IMR-90 (cell line): ENCODE data around the gene ATF4. TPM values are rescaled to one million over a fixed set of nuclear protein-coding genes. Genes with fewer than 3 reads are reported as not detected.

ENCODE experiments used
- ATAC-seq: fragments of 200-7000 bp; cut with Tn5 transposase; 2 replicates; pipeline ENCODE4 v1.9.1; 2020; ENCODE audit warnings: low read depth, mild to moderate bottlenecking, moderate library complexity
- BruUV-seq: library from RNA; stranded (reverse); fragments of 400-500 nt; replicated peaks from 2 replicates; lab custom pipeline; 2021; lab: Mats Ljungman, UMichigan
- CTCF ChIA-PET: fragments of 300-600 bp; formaldehyde crosslinking; extraction: SDS; loops from one replicate; lab custom pipeline; 2021; ENCODE audit warnings: antibody characterized with exemption; lab: Yijun Ruan, JAX
- POLR2A ChIA-PET: fragments of 300-600 bp; sonication (Branson Sonifier 250); formaldehyde crosslinking; loops from one replicate; lab custom pipeline; 2022; ENCODE audit warnings: antibody characterized with exemption; ENCODE audit not compliant: unreplicated experiment; lab: Charles Lee
- DNase-seq: peaks from one replicate; pipeline ENCODE4 v3.0.0; 2013
- H2AFZ ChIP-seq: replicated peaks from 2 replicates; pipeline ENCODE3; 2013; ENCODE audit warnings: low read length, mild to moderate bottlenecking; ENCODE audit not compliant: poor library complexity
- H2AK5ac ChIP-seq: 2 replicates; pipeline ENCODE4 v1.6.1; 2013; ENCODE audit warnings: low read depth, low read length, inconsistent platforms
- H2AK9ac ChIP-seq: replicated peaks from 2 replicates; pipeline ENCODE3; 2013; ENCODE audit warnings: mild to moderate bottlenecking, low read depth, low read length, moderate library complexity; ENCODE audit not compliant: poor library complexity
- H2BK120ac ChIP-seq: 2 replicates; pipeline ENCODE4 v1.6.1; 2013; ENCODE audit warnings: low read depth, low read length, inconsistent platforms
- H2BK15ac ChIP-seq: 3 replicates; pipeline ENCODE4 v1.6.1; 2013; ENCODE audit warnings: low read depth, low read length, inconsistent platforms
- H2BK20ac ChIP-seq: 2 replicates; pipeline ENCODE4 v1.6.1; 2013; ENCODE audit warnings: low read depth, mild to moderate bottlenecking, inconsistent platforms, low read length, moderate library complexity
- H2BK5ac ChIP-seq: 2 replicates; pipeline ENCODE4 v1.6.1; 2013; ENCODE audit warnings: mild to moderate bottlenecking, low read depth, low read length, inconsistent platforms; ENCODE audit not compliant: poor library complexity, severe bottlenecking
- H3K14ac ChIP-seq: replicated peaks from 2 replicates; pipeline ENCODE4 v1.6.1; 2013; ENCODE audit warnings: low read depth, low read length, inconsistent platforms
- H3K18ac ChIP-seq: 2 replicates; pipeline ENCODE4 v1.6.1; 2013; ENCODE audit warnings: low read depth, low read length, control low read depth
- H3K23ac ChIP-seq: 2 replicates; pipeline ENCODE4 v1.6.1; 2013; ENCODE audit warnings: low read depth, low read length, inconsistent platforms
- H3K27ac ChIP-seq: 2 replicates; pipeline ENCODE4 v1.5.1; 2013; ENCODE audit warnings: mild to moderate bottlenecking, control low read depth, low read length; ENCODE audit not compliant: insufficient read depth
- H3K27me3 ChIP-seq: 2 replicates; pipeline ENCODE4 v1.6.1; 2013; ENCODE audit warnings: low read length; ENCODE audit not compliant: control insufficient read depth, insufficient read depth
- H3K36me3 ChIP-seq: 2 replicates; pipeline ENCODE4 v1.6.1; 2013; ENCODE audit warnings: low read length, mixed read lengths; ENCODE audit not compliant: control insufficient read depth, insufficient read depth
- H3K4ac ChIP-seq: 2 replicates; pipeline ENCODE4 v1.6.1; 2013; ENCODE audit warnings: low read depth, low read length, inconsistent platforms
- H3K4me1 ChIP-seq: 2 replicates; pipeline ENCODE4 v1.6.1; 2013; ENCODE audit warnings: low read length, mixed read lengths; ENCODE audit not compliant: control insufficient read depth, insufficient read depth
- H3K4me2 ChIP-seq: 2 replicates; pipeline ENCODE4 v1.6.1; 2013; ENCODE audit warnings: low read depth, mild to moderate bottlenecking, control low read depth, low read length, moderate library complexity
- H3K4me3 ChIP-seq: 2 replicates; pipeline ENCODE4 v1.5.1; 2013; ENCODE audit warnings: low read depth, mild to moderate bottlenecking, control low read depth, low read length, moderate library complexity; ENCODE audit not compliant: insufficient read depth
- H3K56ac ChIP-seq: 2 replicates; pipeline ENCODE4 v1.6.1; 2013; ENCODE audit warnings: low read length, inconsistent platforms; ENCODE audit not compliant: insufficient read depth; ENCODE audit errors: extremely low read depth
- H3K79me1 ChIP-seq, 2 experiments: 2 replicates each; pipeline ENCODE4 v1.6.1; 2013; ENCODE audit warnings: low read length in 2 of 2, inconsistent platforms in 1 of 2, low read depth in 1 of 2
- H3K9ac ChIP-seq: 2 replicates; pipeline ENCODE4 v1.6.1; 2013; ENCODE audit warnings: low read depth, low read length, control low read depth
- H3K9me1 ChIP-seq: 2 replicates; pipeline ENCODE4 v1.6.1; 2013; ENCODE audit warnings: low read length, inconsistent platforms; ENCODE audit not compliant: insufficient read depth
- H3K9me3 ChIP-seq: 2 replicates; pipeline ENCODE4 v1.6.1; 2013; ENCODE audit warnings: low read length; ENCODE audit not compliant: control insufficient read depth, insufficient read depth
- H4K20me1 ChIP-seq: 2 replicates; pipeline ENCODE4 v1.6.1; 2013; ENCODE audit warnings: low read length, inconsistent platforms; ENCODE audit not compliant: insufficient read depth
- H4K5ac ChIP-seq: 2 replicates; pipeline ENCODE4 v1.6.1; 2013; ENCODE audit warnings: mild to moderate bottlenecking, low read depth, low read length, control low read depth
- H4K8ac ChIP-seq, 2 experiments: 2 replicates each; pipeline ENCODE4 v1.6.1; 2013; ENCODE audit warnings: low read depth in 2 of 2, low read length in 2 of 2, control low read depth in 1 of 2, inconsistent platforms in 1 of 2
- H4K91ac ChIP-seq: 2 replicates; pipeline ENCODE4 v1.6.1; 2013; ENCODE audit warnings: low read depth, low read length, inconsistent platforms; ENCODE audit not compliant: insufficient read depth
- BHLHE40 ChIP-seq: fragments of 150-350 bp; IDR thresholded peaks from 2 replicates; pipeline ENCODE4 v1.6.1; 2016; ENCODE audit warnings: mild to moderate bottlenecking, low read depth, low read length
- MAFK ChIP-seq: IDR thresholded peaks from 2 replicates; pipeline ENCODE4 v1.6.1; 2012; ENCODE audit warnings: low read depth, low read length, improper control_type of control experiment
- MAZ ChIP-seq: IDR thresholded peaks from 2 replicates; pipeline ENCODE4 v1.6.1; 2012; ENCODE audit warnings: low read depth, mild to moderate bottlenecking, low read length, improper control_type of control experiment, moderate library complexity, borderline replicate concordance
- MXI1 ChIP-seq: IDR thresholded peaks from 2 replicates; pipeline ENCODE4 v1.6.1; 2012; ENCODE audit warnings: low read depth, mild to moderate bottlenecking, low read length, moderate library complexity, borderline replicate concordance
- NFE2L2 ChIP-seq: fragments of 150-350 bp; IDR thresholded peaks from 2 replicates; pipeline ENCODE4 v1.6.1; 2016; ENCODE audit warnings: low read depth, mild to moderate bottlenecking, low read length
- RAD21 ChIP-seq: IDR thresholded peaks from 2 replicates; pipeline ENCODE4 v1.6.1; 2012; ENCODE audit warnings: low read length, improper control_type of control experiment
- RCOR1 ChIP-seq: IDR thresholded peaks from 2 replicates; pipeline ENCODE4 v1.6.1; 2012; ENCODE audit warnings: mild to moderate bottlenecking, low read length, improper control_type of control experiment; ENCODE audit not compliant: insufficient replicate concordance
- RFX5 ChIP-seq: IDR thresholded peaks from 2 replicates; pipeline ENCODE4 v1.8.0; 2012; ENCODE audit warnings: low read depth, mild to moderate bottlenecking, low read length, moderate library complexity
- SMC3 ChIP-seq: fragments of 150-350 bp; IDR thresholded peaks from 2 replicates; pipeline ENCODE4 v1.6.1; 2016; ENCODE audit warnings: low read depth, mild to moderate bottlenecking, antibody characterized with exemption, low read length, moderate library complexity
- WGBS, 2 experiments: methylation state at CpG; one replicate each; pipeline versions ENCODE4 v1.1.5 to v1.1.7; 2013; ENCODE audit warnings: missing lambda C conversion rate in 2 of 2; ENCODE audit not compliant: insufficient read length in 1 of 2; ENCODE audit errors: extremely low coverage in 2 of 2; 5-methylcytosine and 5-hydroxymethylcytosine counted together
- dilution Hi-C: fragments of 300-500 bp; cut with HindIII; formaldehyde crosslinking; loops from one replicate; pipeline ENCODE4 v1.14.3; 2018; ENCODE audit warnings: low sequenced_read_pairs; ENCODE audit not compliant: unreplicated experiment
- in situ Hi-C: fragments of 300-500 bp; cut with MboI; formaldehyde crosslinking; loops from 3 replicates; pipeline ENCODE4 v1.14.3; 2019; ENCODE audit warnings: low sequenced_read_pairs, inconsistent platforms, mixed read lengths
- intact Hi-C: fragments of 100-400 bp; cut with micrococcal nuclease; formaldehyde crosslinking; loops from 2 replicates; pipeline ENCODE4 v1.10.0; 2022
- polyA plus RNA-seq, 3 experiments: library from polyadenylated mRNA; depleted of rRNA; stranded (reverse); fragments of >200 nt; gene quantifications; 2 replicates each; pipeline ENCODE4 v1.2.3, GENCODE V29; 2012; ENCODE audit warnings: low replicate concordance in 1 of 3
- total RNA-seq: library from RNA; depleted of rRNA; stranded (reverse); fragments of >200 nt; gene quantifications from 2 replicates; pipeline ENCODE4 v1.2.3, GENCODE V29; 2012
- TF ChIP-seq, protein P1 (sequence below): fragments of 150-350 bp; IDR thresholded peaks from 2 replicates; pipeline ENCODE4 v1.6.1; 2016; ENCODE audit warnings: low read depth, mild to moderate bottlenecking, low read length, moderate library complexity, borderline replicate concordance
- TF ChIP-seq, protein P2 (sequence below): conservative IDR thresholded peaks from 2 replicates; pipeline ENCODE4 v1.5.1; 2012; ENCODE audit warnings: mild to moderate bottlenecking, low read depth, low read length, improper control_type of control experiment
- TF ChIP-seq, protein P3 (sequence below): fragments of 150-350 bp; IDR thresholded peaks from 2 replicates; pipeline ENCODE4 v1.6.1; 2017; ENCODE audit warnings: mild to moderate bottlenecking, antibody characterized with exemption, low read length, low read depth

The ATF4 gene
- total and polyA plus RNA-seq, 2 of the 4 experiments (the other 2 are of a cell fraction), result 148 to 662 TPM

DNA sequence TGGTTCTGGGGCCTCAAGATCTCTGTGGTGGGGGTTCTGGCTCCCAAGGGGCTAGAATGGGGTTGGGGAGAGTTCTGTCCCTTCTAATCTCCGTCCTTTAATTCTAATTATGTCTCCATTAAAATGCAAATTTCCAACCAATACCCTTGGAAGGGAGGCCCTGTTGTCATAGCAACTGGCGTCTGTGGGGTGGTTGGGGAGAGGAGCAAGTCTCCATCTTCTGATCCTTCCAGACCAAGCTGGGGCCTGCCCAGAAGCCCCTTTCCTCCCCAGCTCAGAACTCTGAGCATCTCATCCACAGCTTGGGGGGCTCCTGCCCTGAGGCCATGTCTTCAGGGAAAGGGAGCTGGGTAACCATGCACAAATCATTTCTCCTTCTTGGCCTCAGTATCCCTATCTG lies 17.6 kb downstream of the ATF4 start:
- Histone ChIP-seq H2AK5ac (no peak overlapping the region), H4K5ac (no peak overlapping the region), H3K4me3 (no peak overlapping the region), H2BK5ac (no peak overlapping the region), H3K18ac (no peak overlapping the region), H3K14ac (no peak overlapping the region), H2BK15ac (no peak overlapping the region), H3K56ac (no peak overlapping the region), H4K20me1 (no peaks in the 10 kb centered on the region), H3K23ac (no peak overlapping the region), H3K27me3 (peaks cover 17% of the 10 kb centered on the region), H3K4ac (no peak overlapping the region), H2BK20ac (no peak overlapping the region), H3K9me1 (no peaks in the 10 kb centered on the region), H3K4me1 (peaks cover 3% of the 10 kb centered on the region), H3K36me3 (no peaks in the 10 kb centered on the region), H4K8ac (no peak overlapping the region), H3K9ac (no peak overlapping the region), H2BK120ac (no peak overlapping the region), H2AK9ac (no peak overlapping the region), H4K91ac (no peak overlapping the region), H2AFZ (no peak overlapping the region), H3K79me1 (no peaks in the 10 kb centered on the region), H3K27ac (no peak overlapping the region), H3K4me2 (no peak overlapping the region), H3K9me3 (no peaks in the 10 kb centered on the region)
- intact Hi-C loops, result loop anchor here (10.0 kb wide), 1 partner anchor 637 kb away; the partner anchor contains the start of gene TNRC6B
- POLR2A ChIA-PET, result no interaction called here
- CTCF ChIA-PET, result interaction anchor here (0.6 to 1.7 kb wide), 2 partner anchors 483 to 487 kb away, joined by 3 to 9 read pairs; no protein-coding TSS in a partner anchor
- in situ Hi-C loops, result loop anchor here (5.0 to 10.0 kb wide), 3 partner anchors 489 to 807 kb away; partner anchors contain the start of gene ADSL
- no TSS peak for BruUV-seq
- ATAC-seq (no peak), DNase-seq (no peak)
- TF ChIP-seq SMC3, result no peak
- no peak for TF ChIP-seq MAFK
- no peak for TF ChIP-seq BHLHE40
- TF ChIP-seq, protein P1, sequence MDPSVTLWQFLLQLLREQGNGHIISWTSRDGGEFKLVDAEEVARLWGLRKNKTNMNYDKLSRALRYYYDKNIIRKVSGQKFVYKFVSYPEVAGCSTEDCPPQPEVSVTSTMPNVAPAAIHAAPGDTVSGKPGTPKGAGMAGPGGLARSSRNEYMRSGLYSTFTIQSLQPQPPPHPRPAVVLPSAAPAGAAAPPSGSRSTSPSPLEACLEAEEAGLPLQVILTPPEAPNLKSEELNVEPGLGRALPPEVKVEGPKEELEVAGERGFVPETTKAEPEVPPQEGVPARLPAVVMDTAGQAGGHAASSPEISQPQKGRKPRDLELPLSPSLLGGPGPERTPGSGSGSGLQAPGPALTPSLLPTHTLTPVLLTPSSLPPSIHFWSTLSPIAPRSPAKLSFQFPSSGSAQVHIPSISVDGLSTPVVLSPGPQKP, result no peak
- no peak for TF ChIP-seq MAZ
- no peak for TF ChIP-seq RCOR1
- TF ChIP-seq NFE2L2, result no peak
- no peak for TF ChIP-seq MXI1
- no peak for TF ChIP-seq RFX5
- TF ChIP-seq RAD21, result no peak
- TF ChIP-seq, protein P2, sequence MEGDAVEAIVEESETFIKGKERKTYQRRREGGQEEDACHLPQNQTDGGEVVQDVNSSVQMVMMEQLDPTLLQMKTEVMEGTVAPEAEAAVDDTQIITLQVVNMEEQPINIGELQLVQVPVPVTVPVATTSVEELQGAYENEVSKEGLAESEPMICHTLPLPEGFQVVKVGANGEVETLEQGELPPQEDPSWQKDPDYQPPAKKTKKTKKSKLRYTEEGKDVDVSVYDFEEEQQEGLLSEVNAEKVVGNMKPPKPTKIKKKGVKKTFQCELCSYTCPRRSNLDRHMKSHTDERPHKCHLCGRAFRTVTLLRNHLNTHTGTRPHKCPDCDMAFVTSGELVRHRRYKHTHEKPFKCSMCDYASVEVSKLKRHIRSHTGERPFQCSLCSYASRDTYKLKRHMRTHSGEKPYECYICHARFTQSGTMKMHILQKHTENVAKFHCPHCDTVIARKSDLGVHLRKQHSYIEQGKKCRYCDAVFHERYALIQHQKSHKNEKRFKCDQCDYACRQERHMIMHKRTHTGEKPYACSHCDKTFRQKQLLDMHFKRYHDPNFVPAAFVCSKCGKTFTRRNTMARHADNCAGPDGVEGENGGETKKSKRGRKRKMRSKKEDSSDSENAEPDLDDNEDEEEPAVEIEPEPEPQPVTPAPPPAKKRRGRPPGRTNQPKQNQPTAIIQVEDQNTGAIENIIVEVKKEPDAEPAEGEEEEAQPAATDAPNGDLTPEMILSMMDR, result no peak
- TF ChIP-seq, protein P3, sequence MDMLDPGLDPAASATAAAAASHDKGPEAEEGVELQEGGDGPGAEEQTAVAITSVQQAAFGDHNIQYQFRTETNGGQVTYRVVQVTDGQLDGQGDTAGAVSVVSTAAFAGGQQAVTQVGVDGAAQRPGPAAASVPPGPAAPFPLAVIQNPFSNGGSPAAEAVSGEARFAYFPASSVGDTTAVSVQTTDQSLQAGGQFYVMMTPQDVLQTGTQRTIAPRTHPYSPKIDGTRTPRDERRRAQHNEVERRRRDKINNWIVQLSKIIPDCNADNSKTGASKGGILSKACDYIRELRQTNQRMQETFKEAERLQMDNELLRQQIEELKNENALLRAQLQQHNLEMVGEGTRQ, result no peak
- no CpG with 5 or more reads among the region's 2 CpGs for WGBS, 2 experiments
- dilution Hi-C loops, result no loop called here
